DOHH2 (cell line): ENCODE data around the gene SYCE1.

Source experiments
- H3F3A ChIP-seq: fragments of 200-600 bp; sonication (generic), shearing (Covaris generic); 2 replicates; pipeline ENCODE4 v1.6.0; 2016; ENCODE audit warnings: antibody characterized with exemption, mild to moderate bottlenecking; ENCODE audit not compliant: control insufficient read depth, insufficient read depth
- H3K27ac ChIP-seq: fragments of 200-600 bp; sonication (generic); 2 replicates; pipeline ENCODE4 v1.5.1; 2014; ENCODE audit warnings: low read depth, mild to moderate bottlenecking, low read length, moderate library complexity
- H3K27me3 ChIP-seq: fragments of 200-600 bp; sonication (generic); 2 replicates; pipeline ENCODE4 v1.6.1; 2014; ENCODE audit warnings: mild to moderate bottlenecking, low read length, mixed read lengths; ENCODE audit not compliant: control insufficient read depth
- H3K36me3 ChIP-seq: fragments of 200-600 bp; sonication (generic); 2 replicates; pipeline ENCODE4 v1.6.1; 2014; ENCODE audit warnings: mild to moderate bottlenecking, low read length, moderate library complexity, mixed read lengths; ENCODE audit not compliant: control insufficient read depth
- H3K4me1 ChIP-seq: fragments of 200-600 bp; sonication (generic); 2 replicates; pipeline ENCODE4 v1.6.1; 2014; ENCODE audit warnings: mild to moderate bottlenecking, low read length, mixed read lengths; ENCODE audit not compliant: control insufficient read depth
- H3K4me2 ChIP-seq: fragments of 200-600 bp; sonication (generic); 2 replicates; pipeline ENCODE4 v1.6.0; 2014; ENCODE audit warnings: mild to moderate bottlenecking, low read length, moderate library complexity
- H3K4me3 ChIP-seq: fragments of 200-600 bp; sonication (generic); 2 replicates; pipeline ENCODE4 v1.5.1; 2014; ENCODE audit warnings: mild to moderate bottlenecking, low read length, mixed read lengths
- H3K79me2 ChIP-seq: fragments of 200-600 bp; sonication (generic); 2 replicates; pipeline ENCODE4 v1.6.1; 2014; ENCODE audit warnings: mild to moderate bottlenecking, low read length, mixed read lengths; ENCODE audit not compliant: control insufficient read depth
- H3K9me2 ChIP-seq: fragments of 200-600 bp; sonication (generic); replicated peaks from 2 replicates; pipeline ENCODE4 v1.6.1; 2014; ENCODE audit warnings: mild to moderate bottlenecking, low read length, mixed read lengths; ENCODE audit not compliant: control insufficient read depth
- H3K9me3 ChIP-seq: fragments of 200-600 bp; sonication (generic); 2 replicates; pipeline ENCODE4 v1.6.1; 2014; ENCODE audit warnings: antibody characterized with exemption, low read length, mixed read lengths; ENCODE audit not compliant: control insufficient read depth, insufficient read depth
- H4K20me1 ChIP-seq: fragments of 200-600 bp; sonication (generic); 2 replicates; pipeline ENCODE4 v1.6.0; 2014; ENCODE audit warnings: low read depth, mild to moderate bottlenecking, antibody characterized with exemption, low read length, moderate library complexity; ENCODE audit not compliant: control insufficient read depth, insufficient read depth
- EZH2phosphoT487 ChIP-seq: fragments of 200-600 bp; sonication (generic); IDR thresholded peaks from 2 replicates; pipeline ENCODE4 v1.6.1; 2017; ENCODE audit warnings: borderline replicate concordance, mild to moderate bottlenecking, antibody characterized with exemption, low read length, moderate library complexity, mixed read lengths
- TF ChIP-seq, protein P1 (sequence below): fragments of 200-600 bp; sonication (generic); IDR thresholded peaks from one replicate; pipeline ENCODE4 v1.5.1; 2014; ENCODE audit warnings: antibody characterized with exemption, mild to moderate bottlenecking, low read depth, low read length; ENCODE audit not compliant: poor library complexity, severe bottlenecking

SYCE1 gene

GRCh38 chr10:133526957-133527588, 38.3 kb downstream of the SYCE1 start, which contains the start of gene CYP2E1:
Gene CYP2E1 (plus strand): TSS chr10:133527363. CDS start chr10:133527396, 33 bp downstream.
- Histone ChIP-seq H3K4me2 (no peak within 1 kb of the TSS), H3K4me1 (no peaks in the 10 kb centered on the region), H3F3A (no peaks in the 10 kb centered on the region), H4K20me1 (no peaks in the 10 kb centered on the region), H3K4me3 (no peak within 1 kb of the TSS), H3K36me3 (no peaks in the 10 kb centered on the region), H3K9me2 (no peaks in the 10 kb centered on the region), H3K9me3 (no peaks in the 10 kb centered on the region), H3K27ac (no peak within 1 kb of the TSS), H3K27me3 (no peaks in the 10 kb centered on the region), H3K79me2 (no peaks in the 10 kb centered on the region)
- no peak for TF ChIP-seq EZH2phosphoT487
- TF ChIP-seq, protein P1, sequence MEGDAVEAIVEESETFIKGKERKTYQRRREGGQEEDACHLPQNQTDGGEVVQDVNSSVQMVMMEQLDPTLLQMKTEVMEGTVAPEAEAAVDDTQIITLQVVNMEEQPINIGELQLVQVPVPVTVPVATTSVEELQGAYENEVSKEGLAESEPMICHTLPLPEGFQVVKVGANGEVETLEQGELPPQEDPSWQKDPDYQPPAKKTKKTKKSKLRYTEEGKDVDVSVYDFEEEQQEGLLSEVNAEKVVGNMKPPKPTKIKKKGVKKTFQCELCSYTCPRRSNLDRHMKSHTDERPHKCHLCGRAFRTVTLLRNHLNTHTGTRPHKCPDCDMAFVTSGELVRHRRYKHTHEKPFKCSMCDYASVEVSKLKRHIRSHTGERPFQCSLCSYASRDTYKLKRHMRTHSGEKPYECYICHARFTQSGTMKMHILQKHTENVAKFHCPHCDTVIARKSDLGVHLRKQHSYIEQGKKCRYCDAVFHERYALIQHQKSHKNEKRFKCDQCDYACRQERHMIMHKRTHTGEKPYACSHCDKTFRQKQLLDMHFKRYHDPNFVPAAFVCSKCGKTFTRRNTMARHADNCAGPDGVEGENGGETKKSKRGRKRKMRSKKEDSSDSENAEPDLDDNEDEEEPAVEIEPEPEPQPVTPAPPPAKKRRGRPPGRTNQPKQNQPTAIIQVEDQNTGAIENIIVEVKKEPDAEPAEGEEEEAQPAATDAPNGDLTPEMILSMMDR = no peak

GRCh38 chr10:133525444-133525843, 39.9 kb downstream of the SYCE1 start:
- H3F3A ChIP-seq = no peaks in the 10 kb centered on the region
- H3K36me3 ChIP-seq = no peaks in the 10 kb centered on the region
- H3K79me2 ChIP-seq = no peaks in the 10 kb centered on the region
- peaks cover 3% of the 10 kb centered on the region; the same call in 1 of the 2 replicates for H3K27me3 ChIP-seq
- no peaks in the 10 kb centered on the region for H3K9me3 ChIP-seq
- H3K4me2 ChIP-seq = no peak overlapping the region
- H3K4me1 ChIP-seq = peaks cover 5% of the 10 kb centered on the region
- TF ChIP-seq EZH2phosphoT487 = no peak
- TF ChIP-seq, protein P1 = no peak
- no peaks in the 10 kb centered on the region for H3K9me2 ChIP-seq
- H3K4me3 ChIP-seq = no peak overlapping the region
- H3K27ac ChIP-seq = no peak overlapping the region
- no peaks in the 10 kb centered on the region for H4K20me1 ChIP-seq

GRCh38 chr10:133523631-133524203, 41.7 kb downstream of the SYCE1 start:
- H3K4me2 ChIP-seq = no peak overlapping the region
- H3K36me3 ChIP-seq = no peaks in the 10 kb centered on the region

More at GRCh38 chr10:133523631-133524203, 41.7 kb downstream of the SYCE1 start:
- H3K27me3 ChIP-seq = peaks cover 3% of the 10 kb centered on the region; the same call in 1 of the 2 replicates
- TF ChIP-seq EZH2phosphoT487 = no peak
- TF ChIP-seq, protein P1 = no peak
- no peaks in the 10 kb centered on the region for H3F3A ChIP-seq
- no peak overlapping the region for H3K27ac ChIP-seq
- H4K20me1 ChIP-seq = no peaks in the 10 kb centered on the region
- H3K9me2 ChIP-seq = no peaks in the 10 kb centered on the region
- H3K9me3 ChIP-seq = no peaks in the 10 kb centered on the region
- peaks cover 13% of the 10 kb centered on the region for H3K4me1 ChIP-seq
- no peaks in the 10 kb centered on the region for H3K79me2 ChIP-seq
- H3K4me3 ChIP-seq = no peak overlapping the region
